ENCODE measurements around the gene ITGAE. TPM values are rescaled to one million over a fixed set of nuclear protein-coding genes. Genes with fewer than 3 reads are reported as not detected.
A peak's percentile ranks its signal among the peaks of the same experiment; 100 is the strongest.

ITGAE gene
- total RNA-seq, 1 donor from 2014 or later, result 24.5 TPM

DNA sequence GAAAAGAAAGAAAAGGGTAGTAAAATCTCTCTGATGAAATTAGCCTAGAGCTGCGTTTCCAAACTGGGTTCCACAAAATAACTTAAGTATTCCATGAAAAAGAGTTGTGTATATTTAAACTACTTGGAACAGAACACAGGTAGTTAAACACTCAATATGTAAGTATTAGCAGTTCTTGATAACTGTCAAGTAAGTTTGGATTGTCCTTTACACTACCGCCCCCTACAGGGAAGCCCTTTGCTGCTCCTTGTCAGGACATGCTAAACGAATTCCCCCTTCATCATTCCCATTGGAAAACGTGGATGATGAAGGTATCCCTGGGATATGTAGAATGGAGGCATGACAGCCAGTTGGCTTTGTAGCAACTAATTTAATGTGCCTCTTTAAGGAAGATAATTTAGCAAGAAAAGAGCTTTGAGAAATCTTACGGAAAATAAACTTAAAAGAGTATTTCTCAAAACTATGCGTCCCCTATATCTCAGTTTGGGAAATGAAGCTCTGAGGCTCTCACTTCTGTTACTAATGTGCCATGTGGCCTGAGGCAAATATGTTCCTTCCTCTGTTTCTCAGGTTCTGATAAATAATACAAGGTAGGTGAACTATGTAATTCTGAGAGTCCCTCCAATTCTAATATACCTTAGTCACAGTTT lies 26.3 kb upstream of the ITGAE start:
- Mint-ChIP-seq H3K9me3 (ENCODE audit: unreplicated experiment) (no peaks in the 10 kb centered on the region), H3K27me3 (ENCODE audit: unreplicated experiment) (no peaks in the 10 kb centered on the region), H3K27ac (ENCODE audit: unreplicated experiment) (peak overlapping the region; percentile 57), H3K36me3 (ENCODE audit: unreplicated experiment) (peaks cover 38% of the 10 kb centered on the region), H3K4me3 (ENCODE audit: unreplicated experiment) (no peak overlapping the region), H3K4me1 (ENCODE audit: unreplicated experiment) (peaks cover 9% of the 10 kb centered on the region)
- no peak for DNase-seq (ENCODE audit: extremely low spot score, unreplicated experiment)
- TF ChIP-seq, protein P1, sequence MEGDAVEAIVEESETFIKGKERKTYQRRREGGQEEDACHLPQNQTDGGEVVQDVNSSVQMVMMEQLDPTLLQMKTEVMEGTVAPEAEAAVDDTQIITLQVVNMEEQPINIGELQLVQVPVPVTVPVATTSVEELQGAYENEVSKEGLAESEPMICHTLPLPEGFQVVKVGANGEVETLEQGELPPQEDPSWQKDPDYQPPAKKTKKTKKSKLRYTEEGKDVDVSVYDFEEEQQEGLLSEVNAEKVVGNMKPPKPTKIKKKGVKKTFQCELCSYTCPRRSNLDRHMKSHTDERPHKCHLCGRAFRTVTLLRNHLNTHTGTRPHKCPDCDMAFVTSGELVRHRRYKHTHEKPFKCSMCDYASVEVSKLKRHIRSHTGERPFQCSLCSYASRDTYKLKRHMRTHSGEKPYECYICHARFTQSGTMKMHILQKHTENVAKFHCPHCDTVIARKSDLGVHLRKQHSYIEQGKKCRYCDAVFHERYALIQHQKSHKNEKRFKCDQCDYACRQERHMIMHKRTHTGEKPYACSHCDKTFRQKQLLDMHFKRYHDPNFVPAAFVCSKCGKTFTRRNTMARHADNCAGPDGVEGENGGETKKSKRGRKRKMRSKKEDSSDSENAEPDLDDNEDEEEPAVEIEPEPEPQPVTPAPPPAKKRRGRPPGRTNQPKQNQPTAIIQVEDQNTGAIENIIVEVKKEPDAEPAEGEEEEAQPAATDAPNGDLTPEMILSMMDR (IDR thresholded peaks at IDR 0.05), result peak; percentile 63

DNA sequence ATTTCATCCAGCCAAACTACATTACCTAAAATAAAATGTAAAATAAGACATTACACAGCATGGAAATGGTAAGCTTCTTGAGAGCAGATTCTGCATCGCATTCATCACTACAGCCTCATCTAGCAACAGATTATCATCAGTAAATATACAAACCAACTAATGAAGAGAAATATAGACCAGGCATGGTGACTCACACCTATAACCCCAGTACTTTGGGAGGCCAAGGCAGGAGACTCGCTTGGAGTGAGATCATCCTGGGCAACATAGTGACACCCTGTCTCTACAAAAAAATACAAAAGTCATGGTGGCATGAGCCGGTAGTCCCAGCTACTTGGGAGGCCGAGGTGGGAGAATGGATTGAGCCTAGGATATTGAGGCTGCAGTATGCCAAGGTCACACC lies 25.2 kb upstream of the ITGAE start:
- no peaks in the 10 kb centered on the region for H3K27me3 Mint-ChIP-seq (ENCODE audit: unreplicated experiment)
- no peak overlapping the region for H3K4me3 Mint-ChIP-seq (ENCODE audit: unreplicated experiment)
- TF ChIP-seq, protein P1 (IDR thresholded peaks at IDR 0.05), result no peak
- H3K4me1 Mint-ChIP-seq (ENCODE audit: unreplicated experiment), result peaks cover 9% of the 10 kb centered on the region
- H3K36me3 Mint-ChIP-seq (ENCODE audit: unreplicated experiment), result peaks cover 46% of the 10 kb centered on the region
- no peaks in the 10 kb centered on the region for H3K9me3 Mint-ChIP-seq (ENCODE audit: unreplicated experiment)
- peak overlapping the region; percentile 23 for H3K27ac Mint-ChIP-seq (ENCODE audit: unreplicated experiment)
- DNase-seq (ENCODE audit: extremely low spot score, unreplicated experiment), result no peak

DNA sequence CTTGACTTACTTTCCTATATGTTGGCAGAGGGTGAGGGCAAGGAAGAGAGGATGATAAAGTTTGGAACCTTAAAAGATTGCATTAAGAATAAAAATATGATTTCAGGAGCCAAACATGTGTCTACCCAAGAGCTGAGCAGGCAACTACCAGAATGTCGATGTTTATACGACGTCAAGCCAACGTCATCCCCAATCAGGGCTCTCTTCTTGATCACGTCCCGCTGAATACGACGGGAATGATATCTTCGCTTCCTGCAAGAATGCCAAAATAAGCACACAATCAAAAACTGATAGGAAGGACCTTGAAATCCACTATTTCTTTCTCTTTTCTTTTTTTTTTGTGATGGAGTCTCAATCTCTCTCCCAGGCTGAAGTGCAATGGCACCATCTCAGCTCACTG lies 20.1 kb upstream of the ITGAE start:
- no peaks in the 10 kb centered on the region for H3K9me3 Mint-ChIP-seq (ENCODE audit: unreplicated experiment)
- DNase-seq (ENCODE audit: extremely low spot score, unreplicated experiment), result no peak
- H3K36me3 Mint-ChIP-seq (ENCODE audit: unreplicated experiment), result peaks cover 52% of the 10 kb centered on the region
- TF ChIP-seq, protein P1 (IDR thresholded peaks at IDR 0.05), result no peak
- no peak overlapping the region for H3K27ac Mint-ChIP-seq (ENCODE audit: unreplicated experiment)
- H3K27me3 Mint-ChIP-seq (ENCODE audit: unreplicated experiment), result no peaks in the 10 kb centered on the region
- H3K4me1 Mint-ChIP-seq (ENCODE audit: unreplicated experiment), result no peaks in the 10 kb centered on the region
- H3K4me3 Mint-ChIP-seq (ENCODE audit: unreplicated experiment), result no peak overlapping the region

DNA sequence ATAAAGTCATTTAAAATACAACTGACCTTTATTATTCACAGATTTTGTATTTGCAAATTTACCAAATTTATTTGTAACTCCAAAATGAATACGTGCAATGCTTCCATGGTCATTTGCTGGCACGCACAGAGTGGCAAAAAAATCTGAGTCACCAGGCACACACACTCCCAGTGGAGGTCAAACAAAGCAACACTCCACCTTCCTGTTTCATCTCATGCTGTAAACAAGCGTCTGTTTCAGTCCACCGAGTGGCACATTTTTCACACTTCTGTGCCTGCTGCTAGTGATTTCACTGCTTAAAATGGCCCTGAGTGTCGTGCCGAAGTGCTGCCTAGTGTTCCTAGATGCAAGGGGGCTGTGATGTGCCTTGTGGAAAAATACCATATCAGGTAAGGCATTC lies 17.8 kb upstream of the ITGAE start:
- TF ChIP-seq, protein P1 (IDR thresholded peaks at IDR 0.05), result no peak
- no peaks in the 10 kb centered on the region for H3K4me1 Mint-ChIP-seq (ENCODE audit: unreplicated experiment)
- H3K36me3 Mint-ChIP-seq (ENCODE audit: unreplicated experiment), result peaks cover 51% of the 10 kb centered on the region
- no peaks in the 10 kb centered on the region for H3K9me3 Mint-ChIP-seq (ENCODE audit: unreplicated experiment)
- no peak overlapping the region for H3K4me3 Mint-ChIP-seq (ENCODE audit: unreplicated experiment)
- no peak overlapping the region for H3K27ac Mint-ChIP-seq (ENCODE audit: unreplicated experiment)
- peak; percentile 15 for DNase-seq (ENCODE audit: extremely low spot score, unreplicated experiment)
- H3K27me3 Mint-ChIP-seq (ENCODE audit: unreplicated experiment), result no peaks in the 10 kb centered on the region

DNA sequence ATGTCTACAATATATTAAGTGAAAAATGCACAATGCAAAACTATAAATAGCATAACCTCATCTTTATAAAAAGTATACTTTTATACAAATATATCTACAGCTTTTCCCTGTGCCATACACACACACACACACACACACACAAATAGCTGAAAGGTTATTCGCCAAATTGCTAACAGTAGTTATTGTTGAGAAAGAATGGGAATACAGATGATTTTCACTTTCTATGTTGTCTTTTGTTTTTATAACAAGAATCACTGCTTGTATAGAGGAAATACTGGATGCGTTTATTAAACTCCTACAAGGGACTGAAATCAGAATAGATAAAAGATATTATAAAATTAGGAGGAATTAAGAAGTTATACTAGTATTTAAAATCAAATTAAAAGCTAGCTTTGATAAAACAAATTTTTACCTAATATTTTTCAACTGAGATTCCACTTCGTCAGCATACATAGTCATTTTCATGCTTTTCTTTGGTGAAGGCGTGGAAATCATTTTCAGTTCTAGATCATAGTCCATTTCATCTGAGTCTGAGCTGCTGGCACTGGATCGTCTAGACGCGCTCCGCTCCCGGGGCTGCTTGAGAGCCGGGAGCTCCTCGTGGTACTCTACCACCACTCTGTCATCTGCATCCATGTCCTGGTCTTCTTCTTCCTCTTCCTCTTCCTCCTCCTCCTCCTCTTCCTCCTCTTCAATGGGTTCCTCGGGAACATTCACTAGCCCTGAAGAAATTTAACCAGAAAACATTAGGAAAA lies 17.0 kb upstream of the ITGAE start:
- peaks cover 52% of the 10 kb centered on the region for H3K36me3 Mint-ChIP-seq (ENCODE audit: unreplicated experiment)
- TF ChIP-seq, protein P1 (IDR thresholded peaks at IDR 0.05), result no peak
- H3K27ac Mint-ChIP-seq (ENCODE audit: unreplicated experiment), result no peak overlapping the region
- no peak overlapping the region for H3K4me3 Mint-ChIP-seq (ENCODE audit: unreplicated experiment)
- H3K4me1 Mint-ChIP-seq (ENCODE audit: unreplicated experiment), result no peaks in the 10 kb centered on the region
- H3K27me3 Mint-ChIP-seq (ENCODE audit: unreplicated experiment), result no peaks in the 10 kb centered on the region
- DNase-seq (ENCODE audit: extremely low spot score, unreplicated experiment), result peak; percentile 48
- H3K9me3 Mint-ChIP-seq (ENCODE audit: unreplicated experiment), result no peaks in the 10 kb centered on the region

Measured in osteocyte (in vitro differentiated cells).